RCC 7860 (cell line): Measurements from ENCODE around the gene CGB3.
"Not testable (repeated sequence)": the region's sequence is repeated elsewhere in the genome, so short reads cannot be mapped to it uniquely, and the experiment has no call there.

Experiments used
- DNase-seq: peaks from one replicate; pipeline ENCODE4 v3.0.0-alpha.2; 2015; ENCODE audit warnings: low spot score
- FAIRE-seq: peaks from 2 replicates; lab custom pipeline; 2012; peaks lifted over from hg19 to GRCh38; lab: Jason Lieb, UNC

CGB3 gene

DNA sequence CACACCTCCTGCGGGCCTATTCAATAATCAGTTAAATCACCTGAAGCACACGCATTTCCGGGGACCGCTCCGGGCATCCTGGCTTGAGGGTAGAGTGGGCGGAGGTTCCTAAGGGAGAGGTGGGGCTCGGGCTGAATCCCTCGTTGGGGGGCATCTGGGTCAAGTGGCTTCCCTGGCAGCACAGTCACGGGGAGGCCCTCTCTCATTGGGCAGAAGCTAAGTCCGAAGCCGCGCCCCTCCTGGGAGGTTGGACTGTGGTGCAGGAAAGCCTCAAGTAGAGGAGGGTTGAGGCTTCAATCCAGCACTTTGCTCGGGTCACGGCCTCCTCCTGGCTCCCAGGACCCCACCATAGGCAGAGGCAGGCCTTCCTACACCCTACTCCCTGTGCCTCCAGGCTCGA, 19.4 kb upstream of the CGB3 start, which contains the start of gene CGB5:
CGB5 (plus strand) TSS at position 301 of the 400 bp plus-strand sequence. CDS start 362 bp downstream, outside the sequence.
- not testable (repeated sequence) for FAIRE-seq, DNase-seq

DNA sequence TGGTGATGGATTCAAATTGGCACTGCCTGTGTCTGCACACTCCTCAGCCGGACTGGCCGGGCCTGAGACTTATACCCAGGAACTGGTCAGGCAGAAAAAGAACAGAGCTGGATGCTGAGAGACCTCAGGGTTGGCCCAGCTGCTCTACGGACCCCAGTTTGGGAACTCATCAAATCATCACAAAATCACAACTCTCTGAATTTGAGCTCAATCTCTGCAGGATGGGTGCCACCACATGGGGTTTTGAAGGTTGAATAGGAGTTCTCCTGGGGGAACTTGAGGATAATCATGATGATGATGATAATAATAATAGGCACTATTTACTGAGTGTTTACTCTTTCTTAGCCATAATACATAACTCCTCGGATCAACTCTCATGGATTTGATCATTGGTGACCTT, 18.5 kb upstream of the CGB3 start:
- not testable (repeated sequence) for DNase-seq, FAIRE-seq

DNA sequence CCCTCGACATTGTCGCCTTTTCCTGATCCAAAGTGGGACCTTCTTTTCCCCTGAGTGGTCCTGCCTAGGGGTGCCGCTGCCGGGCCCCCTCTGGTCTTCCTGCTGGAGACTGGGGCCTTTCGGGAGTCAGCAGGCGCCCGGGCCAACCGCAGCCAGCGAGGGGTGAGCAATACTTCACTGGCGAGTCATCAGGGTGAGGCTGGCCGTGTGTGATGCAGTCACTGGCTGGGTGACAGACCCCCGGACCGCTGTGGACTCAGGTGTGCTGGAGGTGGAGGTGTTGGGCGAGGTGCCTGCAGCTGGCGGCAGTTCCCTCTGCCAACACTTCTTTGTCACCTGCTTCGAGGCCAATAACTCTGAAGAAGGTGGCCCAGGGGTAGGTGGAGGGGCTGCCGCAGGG, 18.0 kb upstream of the CGB3 start:
- no peak for FAIRE-seq
- peak; percentile 60 for DNase-seq

DNA sequence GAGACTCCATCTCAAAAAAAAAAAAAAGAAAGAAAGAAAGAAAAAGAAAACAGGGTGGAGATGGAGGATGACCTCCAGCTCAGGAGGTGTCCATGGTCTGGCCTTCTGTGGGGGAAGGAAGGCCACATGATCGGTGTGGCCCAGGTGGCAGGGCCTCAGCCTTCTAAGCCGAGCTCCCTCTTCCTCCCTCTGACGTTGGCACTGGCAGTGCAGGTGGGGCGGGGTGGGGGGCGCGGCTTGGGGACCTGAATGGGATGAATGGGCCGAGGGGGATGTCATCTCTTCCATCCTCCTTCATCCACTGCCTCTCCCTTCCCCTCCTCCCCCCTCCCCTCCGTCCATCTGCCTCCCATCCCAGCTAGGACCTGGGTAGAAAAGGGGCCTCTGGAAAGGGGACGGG, 15.6 kb upstream of the CGB3 start:
- not testable (repeated sequence) for DNase-seq, FAIRE-seq

DNA sequence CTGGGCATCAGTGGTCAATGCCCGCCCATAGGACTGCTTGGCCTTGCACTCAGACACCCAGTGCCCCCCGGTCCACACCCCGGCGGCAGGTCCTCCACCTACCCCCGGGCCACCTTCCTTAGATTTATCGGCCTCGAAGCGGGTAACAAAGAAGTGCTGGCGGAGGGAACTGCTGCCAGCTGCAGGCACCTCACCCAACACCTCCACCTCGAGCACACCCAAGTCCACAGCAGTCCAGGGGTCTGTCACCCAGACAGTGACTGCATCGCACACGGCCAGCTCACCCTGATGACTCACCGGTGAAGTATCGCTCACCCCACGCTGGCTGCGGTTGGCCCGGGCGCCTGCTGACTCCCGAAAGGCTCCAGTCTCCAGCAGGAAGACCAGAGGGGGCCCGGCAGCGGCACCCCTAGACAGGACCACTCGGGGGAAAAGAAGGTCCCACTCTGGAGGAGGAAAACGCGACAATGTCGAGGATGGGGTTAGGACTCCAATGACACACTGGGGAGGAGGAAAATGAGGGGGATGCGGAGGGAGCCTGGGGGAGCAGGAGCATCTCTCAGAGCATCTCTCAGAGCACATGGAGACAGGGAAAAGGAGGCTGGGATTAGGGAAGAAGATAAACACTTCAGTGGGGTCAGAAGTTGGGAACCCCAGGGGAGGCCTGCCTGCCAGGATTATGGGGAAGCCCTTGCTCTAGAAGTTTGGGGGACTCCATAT, 14.6 kb upstream of the CGB3 start:
- FAIRE-seq (peak; percentile 79), DNase-seq (peak; percentile 90)

DNA sequence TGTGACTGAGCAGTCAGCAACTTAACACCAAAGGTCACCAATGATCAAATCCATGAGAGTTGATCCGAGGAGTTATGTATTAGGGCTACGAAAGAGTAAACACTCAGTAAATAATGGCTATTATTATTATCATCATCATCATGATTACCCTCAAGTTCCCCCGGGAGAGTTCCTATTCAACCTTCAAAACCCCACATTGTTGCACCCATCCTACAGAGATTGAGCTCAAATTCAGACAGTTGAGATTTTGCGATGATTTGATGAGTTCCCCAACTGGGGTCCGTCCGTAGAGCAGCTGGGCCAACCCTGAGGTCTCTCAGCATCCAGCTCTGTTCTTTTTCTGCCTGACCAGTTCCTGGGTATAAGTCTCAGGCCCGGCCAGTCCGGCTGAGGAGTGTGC, 14.0 kb upstream of the CGB3 start:
- not testable (repeated sequence) for DNase-seq, FAIRE-seq

DNA sequence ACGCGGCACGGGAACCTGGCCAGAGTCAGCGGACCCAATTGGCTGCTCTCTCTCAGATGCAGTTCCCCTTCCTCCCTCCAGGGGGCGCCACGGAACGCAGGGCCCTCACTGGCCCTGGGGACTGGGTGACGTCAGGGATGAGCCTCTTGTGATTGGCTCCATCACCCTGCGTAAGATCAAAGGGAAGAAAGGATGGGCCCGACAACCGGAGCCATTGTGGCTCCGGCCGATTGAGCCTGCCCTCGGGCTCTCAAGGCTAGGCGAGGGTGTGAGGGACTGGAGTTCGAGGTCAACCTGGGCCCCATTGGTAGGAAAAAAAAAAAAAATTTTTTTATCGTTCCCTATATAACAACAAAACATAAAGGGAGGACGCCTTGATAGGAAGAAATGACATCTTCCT, 12.7 kb upstream of the CGB3 start, which contains the start of gene CGB1:
CGB1 (minus strand) TSS at position 81 of the 400 bp plus-strand sequence. CDS start 184 bp downstream, outside the sequence.
- not testable (repeated sequence) for FAIRE-seq, DNase-seq

DNA sequence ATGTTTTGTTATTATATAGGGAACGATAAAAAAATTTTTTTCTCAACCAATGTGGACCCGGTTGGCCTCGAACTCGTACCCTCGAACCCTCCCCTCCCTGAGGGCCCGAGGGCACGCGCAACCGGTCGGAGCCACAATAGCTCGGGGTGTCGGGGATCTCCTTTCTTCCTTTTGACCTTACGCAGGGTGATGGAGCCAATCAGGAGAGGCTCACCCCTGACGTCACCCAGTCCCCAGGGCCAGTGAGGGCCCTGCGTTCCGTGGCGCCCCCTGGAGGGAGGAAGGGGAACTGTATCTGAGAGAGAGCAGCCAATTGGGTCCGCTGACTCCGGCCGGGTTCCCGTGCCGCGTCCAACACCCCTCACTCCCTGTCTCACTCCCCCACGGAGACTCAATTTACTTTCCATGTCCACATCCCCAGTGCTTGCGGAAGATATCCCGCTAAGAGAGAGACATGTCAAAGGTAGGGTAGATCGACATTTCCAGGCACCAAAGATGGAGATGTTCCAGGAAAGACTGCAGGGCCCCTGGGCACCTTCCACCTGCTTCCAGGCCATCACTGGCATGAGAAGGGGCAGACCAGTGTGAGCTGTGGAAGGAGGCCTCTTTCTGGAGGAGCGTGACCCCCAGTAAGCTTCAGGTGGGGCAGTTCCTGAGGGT, 7.6 kb upstream of the CGB3 start, which contains the start of gene CGB2:
CGB2 (plus strand) TSS at position 249 of the 660 bp plus-strand sequence; CDS start at position 455, 206 bp downstream.
- FAIRE-seq, DNase-seq: not testable (repeated sequence)

DNA sequence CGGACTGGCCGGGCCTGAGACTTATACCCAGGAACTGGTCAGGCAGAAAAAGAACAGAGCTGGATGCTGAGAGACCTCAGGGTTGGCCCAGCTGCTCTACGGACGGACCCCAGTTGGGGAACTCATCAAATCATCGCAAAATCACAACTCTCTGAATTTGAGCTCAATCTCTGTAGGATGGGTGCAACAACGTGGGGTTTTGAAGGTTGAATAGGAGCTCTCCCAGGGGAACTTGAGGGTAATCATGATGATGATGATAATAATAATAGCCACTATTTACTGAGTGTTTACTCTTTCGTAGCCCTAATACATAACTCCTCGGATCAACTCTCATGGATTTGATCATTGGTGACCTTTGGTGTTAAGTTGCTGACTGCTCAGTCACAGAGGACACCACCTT, 6.2 kb upstream of the CGB3 start:
- not testable (repeated sequence) for FAIRE-seq, DNase-seq

DNA sequence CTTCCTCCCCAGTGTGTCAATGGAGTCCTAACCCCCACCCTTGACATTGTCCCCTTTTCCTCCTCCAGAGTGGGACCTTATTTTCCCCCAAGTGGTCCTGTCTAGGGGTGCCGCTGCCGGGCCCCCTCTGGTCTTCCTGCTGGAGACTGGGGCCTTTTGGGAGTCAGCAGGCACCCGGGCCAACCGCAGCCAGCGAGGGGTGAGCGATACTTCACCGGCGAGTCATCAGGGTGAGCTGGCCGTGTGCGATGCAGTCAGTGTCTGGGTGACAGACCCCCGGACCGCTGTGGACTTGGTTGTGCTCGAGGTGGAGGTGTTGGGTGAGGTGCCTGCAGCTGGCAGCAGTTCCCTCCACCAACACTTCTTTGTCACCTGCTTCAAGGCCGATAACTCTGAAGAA, 5.6 kb upstream of the CGB3 start:
- FAIRE-seq = not testable (repeated sequence)
- peak; percentile 49 for DNase-seq

DNA sequence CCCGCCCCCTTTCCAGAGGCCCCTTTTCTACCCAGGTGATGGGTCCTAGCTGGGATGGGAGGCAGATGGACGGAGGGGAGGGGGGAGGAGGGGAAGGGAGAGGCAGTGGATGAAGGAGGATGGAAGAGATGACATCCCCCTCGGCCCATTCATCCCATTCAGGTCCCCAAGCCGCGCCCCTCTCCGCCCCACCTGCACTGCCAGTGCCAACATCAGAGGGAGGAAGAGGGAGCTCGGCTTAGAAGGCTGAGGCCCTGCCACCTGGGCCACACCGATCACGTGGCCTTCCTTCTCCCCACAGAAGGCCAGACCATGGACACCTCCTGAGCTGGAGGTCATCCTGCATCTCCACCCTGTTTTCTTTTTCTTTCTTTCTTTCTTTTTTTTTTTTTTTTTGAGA, 4.6 kb upstream of the CGB3 start:
- not testable (repeated sequence) for DNase-seq, FAIRE-seq

DNA sequence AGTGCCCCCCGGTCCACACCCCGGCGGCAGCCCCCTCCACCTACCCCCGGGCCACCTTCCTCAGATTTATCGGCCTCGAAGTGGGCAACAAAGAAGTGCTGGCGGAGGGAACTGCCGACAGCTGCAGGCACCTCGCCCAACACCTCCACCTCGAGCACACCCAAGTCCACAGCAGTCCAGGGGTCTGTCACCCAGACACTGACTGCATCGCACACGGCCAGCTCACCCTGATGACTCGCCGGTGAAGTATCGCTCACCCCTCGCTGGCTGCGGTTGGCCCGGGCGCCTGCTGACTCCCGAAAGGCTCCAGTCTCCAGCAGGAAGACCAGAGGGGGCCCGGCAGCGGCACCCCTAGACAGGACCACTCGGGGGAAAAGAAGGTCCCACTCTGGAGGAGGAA, 1.5 kb upstream of the CGB3 start:
- not testable (repeated sequence) for FAIRE-seq
- DNase-seq = peak; percentile 22

DNA sequence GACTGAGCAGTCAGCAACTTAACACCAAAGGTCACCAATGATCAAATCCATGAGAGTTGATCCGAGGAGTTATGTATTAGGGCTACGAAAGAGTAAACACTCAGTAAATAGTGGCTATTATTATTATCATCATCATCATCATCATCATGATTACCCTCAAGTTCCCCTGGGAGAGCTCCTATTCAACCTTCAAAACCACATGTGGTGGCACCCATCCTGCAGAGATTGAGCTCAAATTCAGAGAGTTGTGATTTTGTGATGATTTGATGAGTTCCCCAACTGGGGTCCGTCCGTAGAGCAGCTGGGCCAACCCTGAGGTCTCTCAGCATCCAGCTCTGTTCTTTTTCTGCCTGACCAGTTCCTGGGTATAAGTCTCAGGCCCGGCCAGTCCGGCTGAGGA, 955 bp upstream of the CGB3 start:
- not testable (repeated sequence) for DNase-seq, FAIRE-seq

DNA sequence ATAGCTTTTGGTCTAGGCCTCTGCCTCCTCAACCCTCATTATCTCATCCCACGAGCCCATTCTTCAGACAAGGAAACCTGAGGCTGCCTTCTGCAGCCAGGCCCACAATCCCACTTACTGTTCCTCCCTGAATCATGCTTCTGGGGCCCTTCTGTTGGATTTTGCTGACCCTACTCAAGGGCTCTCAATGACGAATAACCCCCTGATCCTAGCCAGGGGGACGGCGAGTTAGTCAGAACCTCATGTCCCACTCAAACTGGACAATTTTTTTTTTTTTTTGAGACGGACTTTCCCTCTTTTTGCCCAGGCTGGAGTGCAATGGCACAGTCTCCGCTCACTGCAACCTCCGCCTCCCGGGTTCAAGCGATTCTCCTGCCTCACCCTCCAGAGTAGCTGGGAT, 2.0 kb downstream of the CGB3 start:
- FAIRE-seq = no peak
- no peak for DNase-seq

DNA sequence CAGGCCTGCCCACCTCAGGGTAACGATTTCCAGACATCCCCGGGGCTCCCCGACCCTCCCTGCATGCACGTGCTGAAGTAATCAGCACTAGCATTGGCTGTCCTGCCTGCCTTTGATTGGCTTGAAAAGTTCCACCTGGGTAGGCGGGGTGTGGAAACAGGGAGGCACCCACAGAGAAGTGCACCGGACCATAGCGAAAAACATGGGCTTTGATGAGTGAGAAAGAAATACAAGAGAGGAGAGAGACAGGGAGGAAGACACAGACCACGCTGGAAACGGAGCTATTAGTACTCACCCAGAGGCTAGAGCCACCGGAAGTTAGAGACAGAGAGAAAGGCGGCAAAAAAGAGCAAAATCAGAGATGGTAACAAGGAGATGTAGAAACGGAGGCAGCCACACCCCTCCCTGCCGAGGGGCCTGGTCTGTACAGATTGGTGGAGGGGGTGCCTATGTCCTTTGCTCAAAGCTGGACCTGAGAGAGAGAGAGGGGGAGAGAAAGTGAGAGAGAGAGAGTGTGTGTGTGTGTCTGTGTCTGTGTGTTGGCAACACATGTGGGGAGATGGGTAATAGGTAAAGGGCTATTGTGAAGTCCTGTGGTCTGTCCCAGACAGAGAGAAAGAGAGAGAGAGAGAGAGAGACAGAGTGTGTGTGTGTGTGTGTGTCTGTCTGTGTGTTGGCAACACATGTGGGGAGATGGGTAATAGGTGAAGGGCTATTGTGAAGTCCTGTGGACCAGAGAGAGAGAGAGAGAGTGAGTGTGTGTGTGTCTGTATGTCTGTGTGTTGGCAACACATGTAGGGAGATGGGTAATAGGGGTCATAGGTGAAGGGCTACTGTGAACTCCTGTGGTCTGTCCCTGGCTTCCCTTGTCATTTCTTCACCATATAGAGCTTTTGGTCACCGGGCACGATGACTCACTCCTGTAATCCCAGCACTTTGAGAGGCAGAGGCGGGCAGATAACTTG, 2.9 kb downstream of the CGB3 start:
- FAIRE-seq (peak; percentile 46), DNase-seq (peak; percentile 91)

DNA sequence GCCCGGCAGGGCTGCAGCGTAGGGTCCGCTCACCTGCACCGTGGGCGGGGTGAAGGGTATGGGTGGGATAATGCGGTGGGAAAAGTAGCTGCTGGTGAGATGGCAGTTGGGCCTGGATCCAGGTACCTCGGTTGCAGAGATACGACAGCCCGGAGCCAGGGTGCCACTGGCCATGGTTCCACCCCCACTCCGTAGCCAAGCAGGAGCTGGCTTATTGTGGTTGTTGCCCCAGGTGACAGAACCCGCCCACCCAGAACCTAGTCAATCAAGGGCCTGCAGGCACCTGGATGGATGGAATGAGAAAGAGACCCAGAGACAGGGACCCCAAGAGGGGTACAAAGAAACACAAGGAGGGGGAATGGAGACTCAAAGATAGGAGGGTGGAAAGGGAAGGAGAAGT, 3.8 kb downstream of the CGB3 start:
- FAIRE-seq = no peak
- DNase-seq = no peak

DNA sequence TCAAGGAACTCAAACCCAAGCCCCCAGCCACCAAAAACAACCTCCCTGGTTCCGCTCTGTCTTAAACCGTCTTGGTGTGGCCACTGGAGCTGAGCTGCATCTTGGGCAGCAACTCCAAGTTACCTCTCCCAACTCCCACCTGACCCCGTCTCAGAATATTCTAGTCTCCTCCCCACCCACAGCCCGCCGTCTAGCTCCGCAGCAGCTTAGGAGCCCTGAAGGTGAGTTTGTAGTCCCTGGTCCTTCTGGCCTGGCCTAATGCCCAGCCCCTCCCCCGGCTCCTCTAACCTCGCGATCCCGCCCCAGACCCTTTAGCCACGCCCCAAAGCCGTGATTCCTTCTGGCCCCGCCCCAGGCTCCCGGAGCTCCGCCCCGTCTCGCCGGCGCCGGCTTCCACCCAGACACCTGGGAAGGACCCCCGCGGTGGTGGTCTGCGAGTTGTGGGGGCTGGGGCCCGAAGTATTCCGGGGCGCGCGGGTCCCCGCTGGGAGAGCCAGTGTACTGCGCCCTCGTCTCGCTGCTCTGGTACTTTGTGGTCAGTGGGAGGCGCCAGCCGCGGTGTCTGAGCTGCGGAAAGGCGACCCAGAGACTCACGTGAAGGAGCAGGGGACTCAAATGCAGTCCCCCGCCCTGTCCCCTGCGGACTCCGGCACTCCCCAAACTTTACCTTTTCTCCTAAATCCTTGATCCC, 4.7 kb downstream of the CGB3 start:
- no peak for DNase-seq
- no peak for FAIRE-seq

DNA sequence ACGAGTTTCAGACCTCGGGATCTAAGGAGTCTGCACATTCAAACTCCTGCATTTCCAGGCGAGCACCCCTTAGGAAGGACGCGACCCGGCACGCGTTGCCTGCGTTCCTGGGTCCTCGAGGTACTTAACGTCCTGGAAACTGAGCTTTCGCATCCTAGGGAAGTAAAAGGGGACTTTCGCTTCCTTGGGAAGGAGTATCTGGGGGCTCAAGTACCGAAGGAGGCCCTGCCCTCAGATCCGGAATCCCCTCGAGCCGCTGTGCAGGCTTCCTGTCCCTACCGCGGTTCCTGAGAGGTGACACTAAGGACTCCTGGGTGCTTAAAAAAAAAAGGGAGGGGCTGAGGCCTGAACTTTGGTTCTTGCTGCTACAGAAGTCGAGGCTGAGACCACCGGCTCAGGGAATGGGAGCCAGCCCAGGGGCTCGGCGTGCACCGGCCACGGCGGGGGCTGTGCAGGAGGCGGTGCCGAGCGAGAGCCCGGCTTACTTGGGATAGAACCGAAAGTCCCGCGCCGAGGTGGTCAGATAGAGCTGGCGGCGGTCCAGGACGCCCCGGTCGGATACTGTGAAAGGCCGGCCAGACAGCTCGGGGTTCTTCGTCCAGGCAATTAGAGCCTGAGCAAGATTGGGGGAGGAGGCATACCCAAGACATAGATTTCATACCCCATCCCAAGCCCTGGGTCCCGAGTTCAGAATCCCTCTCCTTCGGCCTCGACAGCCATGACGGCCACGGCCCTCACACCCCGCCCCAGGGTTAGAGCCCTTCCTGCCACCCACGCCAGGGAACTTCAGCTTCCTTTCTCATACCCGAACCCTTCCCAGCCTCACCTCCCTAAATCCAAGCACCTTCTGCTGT, 5.5 kb downstream of the CGB3 start:
- DNase-seq, FAIRE-seq: not testable (repeated sequence)
